Lung (tissue), 12 donors: ENCODE measurements around the gene CBARP. TPM values are rescaled to one million over a fixed set of nuclear protein-coding genes. Genes with fewer than 3 reads are reported as not detected.
A peak's percentile ranks its signal among the peaks of the same experiment; 100 is the strongest.

Experiments
- ATAC-seq: fragments of 200-7000 bp; cut with Tn5 transposase; one replicate; pipeline ENCODE4 v1.9.1; 2020; ENCODE audit warnings: moderate number of reproducible peaks; ENCODE audit not compliant: insufficient read depth, low FRiP score
- DNase-seq, 3 donors: peaks; one replicate each; pipeline ENCODE4 v3.0.0-alpha.2; 2013 to 2017
- H3K27ac ChIP-seq, 2 donors: one replicate each; pipeline ENCODE4 v1.5.1; 2013; ENCODE audit warnings: mild to moderate bottlenecking in 2 of 2, moderate library complexity in 2 of 2, control low read depth in 1 of 2, inconsistent platforms in 1 of 2, low read depth in 1 of 2, low read length in 1 of 2
- H3K27me3 ChIP-seq, 3 donors: one replicate each; pipeline ENCODE4 v1.5.1; 2013; ENCODE audit warnings: low read length in 2 of 3; ENCODE audit not compliant: control insufficient read depth in 3 of 3, insufficient read depth in 3 of 3
- H3K36me3 ChIP-seq, 4 donors: one replicate each; pipeline ENCODE4 v1.5.1; 2013; ENCODE audit warnings: low read length in 4 of 4, mild to moderate bottlenecking in 1 of 4, moderate library complexity in 1 of 4; ENCODE audit not compliant: control insufficient read depth in 4 of 4, insufficient read depth in 4 of 4
- H3K4me1 ChIP-seq, 5 donors: one replicate each; pipeline ENCODE4 v1.5.1; 2013; ENCODE audit warnings: low read length in 5 of 5, mild to moderate bottlenecking in 2 of 5, moderate library complexity in 1 of 5; ENCODE audit not compliant: control insufficient read depth in 5 of 5, insufficient read depth in 5 of 5
- H3K4me3 ChIP-seq: one replicate; pipeline ENCODE4 v1.5.1; 2013; ENCODE audit warnings: mild to moderate bottlenecking, control low read depth, moderate library complexity
- H3K9ac ChIP-seq, 2 donors: one replicate each; pipeline ENCODE4 v1.5.1; 2013; ENCODE audit warnings: low read length in 2 of 2, control low read depth in 1 of 2; ENCODE audit not compliant: insufficient read depth in 1 of 2
- H3K9me3 ChIP-seq, 4 donors: one replicate each; pipeline ENCODE4 v1.5.1; 2013; ENCODE audit warnings: low read length in 3 of 4, mild to moderate bottlenecking in 1 of 4, moderate library complexity in 1 of 4; ENCODE audit not compliant: control insufficient read depth in 4 of 4, insufficient read depth in 3 of 4
- WGBS, 2 donors: extraction: QIAGEN DNeasy Blood & Tissue Kit; methylation state at CpG; one replicate each; pipeline ENCODE4 v1.1.7; 2013; 5-methylcytosine and 5-hydroxymethylcytosine counted together
- polyA plus RNA-seq, 2 donors: library from polyadenylated mRNA; stranded (reverse); fragments of 200-250 nt; gene quantifications; one replicate each; pipeline ENCODE4 v1.2.1, GENCODE V29; 2013
- total RNA-seq, 2 donors: library from RNA; depleted of rRNA in 1 of 2; stranded (reverse); fragments of >200 nt in 1 of 2; gene quantifications; one replicate each; pipeline ENCODE4 v1.2.1, GENCODE V29; 2014 to 2021
- TF ChIP-seq, protein P1 (sequence below): IDR thresholded peaks from 2 replicates; pipeline ENCODE4 v1.5.1; 2012; ENCODE audit warnings: mild to moderate bottlenecking; ENCODE audit errors: control extremely low read depth, extremely low read depth
- donor health status: control.
- donor health status: control.
- donor health status: Bipolar disorder and iron deficiency.
- donor health status: healthy.
- donor health status: DM: yes; HTN: yes; CAD: no.

CBARP gene
- total and polyA plus RNA-seq, 4 donors = 0.23 to 0.83 (median 0.59) TPM

DNA sequence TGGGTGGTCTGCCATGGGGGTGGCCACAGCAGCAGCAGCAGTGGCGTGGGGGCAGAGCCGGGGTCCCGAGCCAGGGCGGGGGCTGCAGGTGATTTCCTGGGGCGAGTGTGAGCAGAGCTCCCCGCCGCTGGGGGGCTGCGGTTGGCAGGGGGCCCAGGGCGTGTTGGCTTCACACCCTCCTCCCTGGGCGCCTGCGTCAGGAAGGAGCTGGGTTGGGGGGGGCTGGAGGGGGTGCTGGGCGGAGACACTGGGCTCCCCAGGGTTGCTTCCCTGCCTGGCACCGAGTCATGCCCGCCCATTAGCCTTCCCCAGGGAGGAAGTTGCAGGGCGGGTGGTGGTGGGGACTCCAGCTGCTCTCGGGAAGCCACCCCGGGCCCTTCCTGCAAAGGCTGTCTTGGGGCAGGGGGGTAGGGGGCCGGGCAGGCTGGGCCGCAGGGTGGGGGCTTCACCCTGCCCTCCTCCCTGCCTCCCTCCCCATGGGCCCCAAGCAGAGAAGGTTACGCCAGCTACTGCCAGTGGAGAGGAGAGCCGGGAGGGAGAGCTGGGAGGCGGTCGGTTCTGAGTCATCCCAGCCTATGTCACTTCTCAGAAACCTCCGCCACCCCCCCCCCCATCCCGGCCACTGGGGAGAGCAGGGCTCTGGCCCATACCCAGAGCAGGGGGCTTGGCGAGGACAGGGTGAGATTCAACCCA lies 15.2 kb upstream of the CBARP start:
- 0 to 1% methylated on average over 13 to 26 of the region's 26 CpGs for WGBS, 2 donors
- H3K4me1 ChIP-seq = peaks cover 2 to 27% (median 12%) of the 10 kb centered on the region in 5 donors
- peak overlapping the region; percentile 97 to 98 for H3K27ac ChIP-seq
- DNase-seq (peak; percentile 84 to 88 (median 87)), ATAC-seq (peak; percentile 38)
- TF ChIP-seq, protein P1, sequence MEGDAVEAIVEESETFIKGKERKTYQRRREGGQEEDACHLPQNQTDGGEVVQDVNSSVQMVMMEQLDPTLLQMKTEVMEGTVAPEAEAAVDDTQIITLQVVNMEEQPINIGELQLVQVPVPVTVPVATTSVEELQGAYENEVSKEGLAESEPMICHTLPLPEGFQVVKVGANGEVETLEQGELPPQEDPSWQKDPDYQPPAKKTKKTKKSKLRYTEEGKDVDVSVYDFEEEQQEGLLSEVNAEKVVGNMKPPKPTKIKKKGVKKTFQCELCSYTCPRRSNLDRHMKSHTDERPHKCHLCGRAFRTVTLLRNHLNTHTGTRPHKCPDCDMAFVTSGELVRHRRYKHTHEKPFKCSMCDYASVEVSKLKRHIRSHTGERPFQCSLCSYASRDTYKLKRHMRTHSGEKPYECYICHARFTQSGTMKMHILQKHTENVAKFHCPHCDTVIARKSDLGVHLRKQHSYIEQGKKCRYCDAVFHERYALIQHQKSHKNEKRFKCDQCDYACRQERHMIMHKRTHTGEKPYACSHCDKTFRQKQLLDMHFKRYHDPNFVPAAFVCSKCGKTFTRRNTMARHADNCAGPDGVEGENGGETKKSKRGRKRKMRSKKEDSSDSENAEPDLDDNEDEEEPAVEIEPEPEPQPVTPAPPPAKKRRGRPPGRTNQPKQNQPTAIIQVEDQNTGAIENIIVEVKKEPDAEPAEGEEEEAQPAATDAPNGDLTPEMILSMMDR = no peak
- no peaks in the 10 kb centered on the region for H3K27me3 ChIP-seq
- no peak overlapping the region for H3K9ac ChIP-seq
- no peaks in the 10 kb centered on the region for H3K9me3 ChIP-seq
- peaks cover 14 to 62% (median 33%) of the 10 kb centered on the region in 4 donors for H3K36me3 ChIP-seq
- peak overlapping the region; percentile 33 for H3K4me3 ChIP-seq

DNA sequence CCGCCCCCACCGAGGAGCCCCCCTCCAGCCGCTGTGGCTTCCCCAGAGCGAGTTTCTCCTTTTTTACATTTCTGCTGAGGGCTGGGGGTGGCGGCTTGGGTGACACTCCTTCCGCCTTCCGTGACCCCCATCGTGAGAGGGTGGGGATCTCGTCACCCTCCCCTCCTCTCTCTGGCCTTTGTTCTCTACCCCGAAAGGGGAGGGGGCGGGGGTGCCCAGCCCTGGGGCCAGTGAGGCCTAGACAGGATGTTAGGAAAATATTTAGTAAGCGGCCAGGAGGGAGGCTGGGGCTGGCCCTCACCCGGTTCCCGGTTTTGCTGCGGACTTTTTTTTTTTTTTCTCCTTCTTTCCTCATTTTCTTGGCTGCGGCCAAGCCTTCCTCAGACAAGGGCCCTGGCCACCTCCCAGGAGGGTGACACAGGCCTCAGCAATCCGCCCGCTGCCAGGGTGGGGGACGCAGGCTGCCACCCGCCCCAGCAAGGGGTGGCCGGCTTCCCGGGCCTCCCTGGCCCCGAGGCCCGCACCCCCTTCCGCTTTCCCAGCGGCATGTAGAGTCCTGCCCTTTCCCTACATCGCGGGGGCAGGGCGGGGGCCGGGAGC lies 14.5 kb upstream of the CBARP start:
- peaks cover 14 to 57% (median 33%) of the 10 kb centered on the region in 4 donors for H3K36me3 ChIP-seq
- ATAC-seq (peak; percentile 25), DNase-seq (peak; percentile 91 to 96 (median 95))
- no peaks in the 10 kb centered on the region for H3K27me3 ChIP-seq
- H3K4me3 ChIP-seq = peak overlapping the region; percentile 22
- peak overlapping the region; percentile 97 to 98 for H3K27ac ChIP-seq
- 1% methylated on average over 27 to 30 of the region's 30 CpGs for WGBS, 2 donors
- peaks cover 2 to 30% (median 7%) of the 10 kb centered on the region in 5 donors for H3K4me1 ChIP-seq
- TF ChIP-seq, protein P1 = no peak
- H3K9ac ChIP-seq = no peak overlapping the region
- H3K9me3 ChIP-seq = no peaks in the 10 kb centered on the region

DNA sequence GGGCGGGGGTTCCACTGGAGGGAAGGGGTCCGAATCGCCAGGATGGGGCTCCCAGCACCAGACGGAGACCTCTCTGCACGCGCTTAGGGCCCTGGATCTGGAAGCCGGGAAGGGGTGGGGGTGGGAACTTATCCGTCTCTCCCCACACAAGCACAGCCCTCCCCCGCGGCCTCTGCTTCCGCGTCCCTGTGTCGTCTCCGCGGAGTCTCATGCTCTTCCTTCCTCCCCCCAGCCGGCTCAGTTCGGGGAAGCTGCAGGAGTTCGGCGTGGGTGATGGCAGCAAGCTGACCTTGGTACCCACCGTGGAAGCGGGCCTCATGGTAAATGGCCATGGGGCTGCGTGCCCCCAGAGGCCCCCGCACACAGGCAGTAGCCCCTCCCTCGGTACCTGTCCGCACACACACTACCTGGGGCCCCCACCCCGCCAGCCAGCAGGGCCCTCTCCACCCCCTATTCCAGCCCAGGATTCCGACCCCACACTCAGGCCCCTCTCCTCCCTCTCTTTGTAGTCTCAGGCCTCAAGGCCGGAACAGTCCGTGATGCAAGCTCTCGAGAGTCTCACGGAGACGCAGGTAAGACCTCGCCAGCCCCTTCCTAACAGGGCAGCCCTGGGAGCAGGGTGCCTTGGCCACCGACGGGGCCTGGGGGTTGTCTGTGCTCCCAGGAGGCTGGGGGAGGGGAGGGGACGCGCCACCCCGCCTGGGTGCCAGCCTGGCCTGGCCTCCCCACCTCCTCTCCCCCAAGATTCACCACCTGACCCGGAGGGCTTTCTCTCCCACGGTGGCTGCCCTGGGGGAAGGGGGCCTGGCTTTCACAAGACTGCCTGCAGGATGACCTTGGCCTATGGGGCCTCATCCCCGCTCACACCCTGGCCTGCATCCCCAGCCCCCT lies 13.8 kb upstream of the CBARP start:
- Histone ChIP-seq H3K27ac (peak overlapping the region; percentile 97 to 98), H3K9me3 (no peaks in the 10 kb centered on the region), H3K36me3 (peaks cover 12 to 51% (median 29%) of the 10 kb centered on the region in 4 donors), H3K4me1 (peaks cover 2 to 27% (median 7%) of the 10 kb centered on the region in 5 donors), H3K9ac (peak overlapping the region; percentile 46 to 49), H3K4me3 (peak overlapping the region; percentile 94), H3K27me3 (no peaks in the 10 kb centered on the region)
- peak; percentile 67 to 76 (median 70) for DNase-seq
- 1% methylated on average over 37 to 41 of the region's 41 CpGs for WGBS, 2 donors
- TF ChIP-seq, protein P1 = no peak
- no peak for ATAC-seq
